ENCODE measurements around the gene TOP3B. TPM values are rescaled to one million over a fixed set of nuclear protein-coding genes. Genes with fewer than 3 reads are reported as not detected.

Gene TOP3B
- total and polyA plus RNA-seq, 9 of the 15 experiments (the other 6 are each of a cell fraction or from before 2014, with no cell fraction given) = 3.0 to 188 (median 112) TPM

DNA sequence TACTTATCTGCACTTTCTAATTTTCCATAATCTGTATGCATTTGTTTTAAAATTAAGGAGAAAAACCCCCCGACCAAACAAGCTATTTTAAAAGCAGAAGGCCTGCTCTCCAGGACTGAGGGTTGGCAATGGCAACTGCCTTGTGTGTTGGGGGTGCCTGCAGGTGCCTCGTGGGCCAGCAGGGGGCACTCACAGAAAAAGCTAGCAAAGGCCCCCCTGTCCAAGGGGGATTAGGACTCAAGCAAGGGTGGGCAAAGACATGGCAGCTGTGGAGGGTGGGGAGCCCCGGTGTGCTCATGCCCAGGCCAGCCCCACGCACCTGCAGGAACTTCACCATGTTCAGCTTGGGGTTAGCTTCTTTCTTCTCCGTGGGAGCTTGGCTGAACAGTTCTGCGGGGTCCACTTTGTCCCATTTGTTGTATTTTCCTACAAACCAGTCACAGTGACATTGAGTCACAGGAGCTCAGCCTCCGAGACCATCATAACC lies 10.3 kb downstream of the TOP3B start (continued):
- TF ChIP-seq VEZF1 (CRISPR knock-in tag; IDR thresholded peaks at IDR 0.05) = peak; percentile 91
- no peak for TF ChIP-seq THRAP3 (IDR thresholded peaks at IDR 0.05; ENCODE audit: borderline replicate concordance)
- TF ChIP-seq, protein P1, sequence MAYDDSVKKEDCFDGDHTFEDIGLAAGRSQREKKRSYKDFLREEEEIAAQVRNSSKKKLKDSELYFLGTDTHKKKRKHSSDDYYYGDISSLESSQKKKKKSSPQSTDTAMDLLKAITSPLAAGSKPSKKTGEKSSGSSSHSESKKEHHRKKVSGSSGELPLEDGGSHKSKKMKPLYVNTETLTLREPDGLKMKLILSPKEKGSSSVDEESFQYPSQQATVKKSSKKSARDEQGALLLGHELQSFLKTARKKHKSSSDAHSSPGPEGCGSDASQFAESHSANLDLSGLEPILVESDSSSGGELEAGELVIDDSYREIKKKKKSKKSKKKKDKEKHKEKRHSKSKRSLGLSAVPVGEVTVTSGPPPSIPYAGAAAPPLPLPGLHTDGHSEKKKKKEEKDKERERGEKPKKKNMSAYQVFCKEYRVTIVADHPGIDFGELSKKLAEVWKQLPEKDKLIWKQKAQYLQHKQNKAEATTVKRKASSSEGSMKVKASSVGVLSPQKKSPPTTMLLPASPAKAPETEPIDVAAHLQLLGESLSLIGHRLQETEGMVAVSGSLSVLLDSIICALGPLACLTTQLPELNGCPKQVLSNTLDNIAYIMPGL (CRISPR knock-in tag; IDR thresholded peaks at IDR 0.05) = peak; percentile 72; the same call in 1 of the 2 replicates
- TF ChIP-seq ID3 (CRISPR knock-in tag; IDR thresholded peaks at IDR 0.05) = 0 out of 2 replicates have a peak, but pooled peaks have one; percentile 46
- TF ChIP-seq ID3 (tag; IDR thresholded peaks at IDR 0.05) = no peak
- TF ChIP-seq ZKSCAN1 (IDR thresholded peaks at IDR 0.05; ENCODE audit: low read depth, low read length) = peak; percentile 87
- no peak for TF ChIP-seq ZNF584 (CRISPR knock-in tag; IDR thresholded peaks at IDR 0.05; ENCODE audit: low read depth)
- TF ChIP-seq ZNF217 (CRISPR knock-in tag; IDR thresholded peaks at IDR 0.05) = no peak
- TF ChIP-seq EHMT2 (IDR thresholded peaks at IDR 0.05) = peak; percentile 39; the same call in 1 of the 2 replicates
- TF ChIP-seq SMARCA5 (IDR thresholded peaks at IDR 0.05) = peak; percentile 44; the same call in 1 of the 2 replicates
- no peak for TF ChIP-seq ATF2 (CRISPR knock-in tag; IDR thresholded peaks at IDR 0.05)
- TF ChIP-seq ZNF134 (CRISPR knock-in tag; conservative IDR thresholded peaks at IDR 0.05) = peak; percentile 37
- TF ChIP-seq KLF1 (tag; IDR thresholded peaks at IDR 0.05) = no peak
- 0 out of 2 replicates have a peak, but pooled peaks have one; percentile 28 for TF ChIP-seq KLF13 (tag; IDR thresholded peaks at IDR 0.05; ENCODE audit: borderline replicate concordance, low read depth)
- peak; percentile 39 to 84; a peak in 2 of 4 replicates for TF ChIP-seq TBL1XR1 (IDR thresholded peaks at IDR 0.05; ENCODE audit: low read length in 2 of 2)
- TF ChIP-seq BRF1 (IDR thresholded peaks at IDR 0.05; ENCODE audit: borderline replicate concordance, extremely low read depth, insufficient read length) = no peak
- TF ChIP-seq, protein P2, sequence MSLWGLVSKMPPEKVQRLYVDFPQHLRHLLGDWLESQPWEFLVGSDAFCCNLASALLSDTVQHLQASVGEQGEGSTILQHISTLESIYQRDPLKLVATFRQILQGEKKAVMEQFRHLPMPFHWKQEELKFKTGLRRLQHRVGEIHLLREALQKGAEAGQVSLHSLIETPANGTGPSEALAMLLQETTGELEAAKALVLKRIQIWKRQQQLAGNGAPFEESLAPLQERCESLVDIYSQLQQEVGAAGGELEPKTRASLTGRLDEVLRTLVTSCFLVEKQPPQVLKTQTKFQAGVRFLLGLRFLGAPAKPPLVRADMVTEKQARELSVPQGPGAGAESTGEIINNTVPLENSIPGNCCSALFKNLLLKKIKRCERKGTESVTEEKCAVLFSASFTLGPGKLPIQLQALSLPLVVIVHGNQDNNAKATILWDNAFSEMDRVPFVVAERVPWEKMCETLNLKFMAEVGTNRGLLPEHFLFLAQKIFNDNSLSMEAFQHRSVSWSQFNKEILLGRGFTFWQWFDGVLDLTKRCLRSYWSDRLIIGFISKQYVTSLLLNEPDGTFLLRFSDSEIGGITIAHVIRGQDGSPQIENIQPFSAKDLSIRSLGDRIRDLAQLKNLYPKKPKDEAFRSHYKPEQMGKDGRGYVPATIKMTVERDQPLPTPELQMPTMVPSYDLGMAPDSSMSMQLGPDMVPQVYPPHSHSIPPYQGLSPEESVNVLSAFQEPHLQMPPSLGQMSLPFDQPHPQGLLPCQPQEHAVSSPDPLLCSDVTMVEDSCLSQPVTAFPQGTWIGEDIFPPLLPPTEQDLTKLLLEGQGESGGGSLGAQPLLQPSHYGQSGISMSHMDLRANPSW (CRISPR knock-in tag; IDR thresholded peaks at IDR 0.05) = 0 out of 2 replicates have a peak, but pooled peaks have one; percentile 29
- peak; percentile 67 for TF ChIP-seq NR4A1 (CRISPR knock-in tag; IDR thresholded peaks at IDR 0.05)
- TF ChIP-seq NR4A1 (tag; IDR thresholded peaks at IDR 0.05) = peak; percentile 58; the same call in 1 of the 2 replicates
